H1 (cell line): ENCODE data around the gene NEURL1. TPM values are rescaled to one million over a fixed set of nuclear protein-coding genes. Genes with fewer than 3 reads are reported as not detected.

Experiments
- CTCF ChIA-PET: fragments of 300-600 bp; sonication (Branson Sonifier 250); formaldehyde crosslinking; loops from one replicate; lab custom pipeline; 2021; ENCODE audit not compliant: partially characterized antibody; lab: Charles Lee
- POLR2A ChIA-PET: fragments of 300-600 bp; sonication (Branson Sonifier 250); formaldehyde crosslinking; loops from one replicate; lab custom pipeline; 2021; ENCODE audit warnings: inconsistent platforms; ENCODE audit not compliant: partially characterized antibody; lab: Charles Lee
- DNase-seq, 2 experiments: peaks; one replicate each; pipeline versions ENCODE4 v3.0.0 to v3.0.0-alpha.2; 2010 to 2022; ENCODE audit warnings: low spot score in 2 of 2, low read depth in 1 of 2, mixed read lengths in 1 of 2
- FAIRE-seq: peaks from 2 replicates; lab custom pipeline; 2011; peaks lifted over from hg19 to GRCh38; lab: Jason Lieb, UNC
- H2AFZ ChIP-seq: 2 replicates; pipeline ENCODE4 v1.8.1; 2012; ENCODE audit warnings: low read length, inconsistent platforms
- H2AK5ac ChIP-seq: 2 replicates; pipeline ENCODE4 v1.6.1; 2013; ENCODE audit warnings: low read depth, low read length
- H2BK120ac ChIP-seq: replicated peaks from 2 replicates; pipeline ENCODE3; 2013; ENCODE audit warnings: low read depth, low read length, inconsistent platforms
- H2BK12ac ChIP-seq: 2 replicates; pipeline ENCODE4 v1.6.1; 2013; ENCODE audit warnings: low read depth, low read length
- H2BK15ac ChIP-seq: 2 replicates; pipeline ENCODE4 v1.6.1; 2013; ENCODE audit warnings: low read length
- H2BK20ac ChIP-seq: 2 replicates; pipeline ENCODE4 v1.6.1; 2013; ENCODE audit warnings: low read length
- H2BK5ac ChIP-seq: 2 replicates; pipeline ENCODE4 v1.6.1; 2013; ENCODE audit warnings: low read depth, low read length
- H3K14ac ChIP-seq: 2 replicates; pipeline ENCODE4 v1.6.1; 2013; ENCODE audit warnings: inconsistent platforms; ENCODE audit not compliant: insufficient read length
- H3K18ac ChIP-seq: 2 replicates; pipeline ENCODE4 v1.6.1; 2013; ENCODE audit warnings: low read length; ENCODE audit errors: extremely low read depth
- H3K23ac ChIP-seq: 2 replicates; pipeline ENCODE4 v1.6.1; 2013; ENCODE audit warnings: inconsistent platforms; ENCODE audit not compliant: insufficient read length
- H3K23me2 ChIP-seq: 2 replicates; pipeline ENCODE4 v1.6.1; 2013; ENCODE audit warnings: low read depth, low read length
- H3K27ac ChIP-seq: 2 replicates; pipeline ENCODE4 v1.6.1; 2011; ENCODE audit warnings: low read depth, low read length, inconsistent platforms
- H3K27me3 ChIP-seq, 4 experiments: replicated peaks in 1 of 4; 1 replicate in 1 of 4; 2 replicates in 3 of 4; pipeline versions ENCODE4 v1.6.1 to v1.8.1; 2011 to 2013; ENCODE audit warnings: low read length in 3 of 4, mild to moderate bottlenecking in 3 of 4, inconsistent platforms in 2 of 4, mixed read lengths in 2 of 4, moderate library complexity in 1 of 4; ENCODE audit not compliant: control insufficient read depth in 3 of 4, insufficient read depth in 3 of 4; ENCODE audit errors: extremely low read depth in 1 of 4
- H3K36me3 ChIP-seq, 4 experiments: 2 replicates each; pipeline versions ENCODE4 v1.6.1 to v1.8.1; 2011 to 2013; ENCODE audit warnings: mild to moderate bottlenecking in 4 of 4, low read length in 3 of 4, moderate library complexity in 2 of 4, control low read depth in 1 of 4, inconsistent platforms in 1 of 4; ENCODE audit not compliant: insufficient read depth in 4 of 4, control insufficient read depth in 2 of 4
- H3K4ac ChIP-seq: replicated peaks from 2 replicates; pipeline ENCODE3; 2013; ENCODE audit warnings: low read length, low read depth, mixed read lengths, inconsistent platforms; ENCODE audit not compliant: insufficient read length
- H3K4me1 ChIP-seq, 4 experiments: replicated peaks in 1 of 4; 1 replicate in 1 of 4; 2 replicates in 3 of 4; pipeline versions ENCODE4 v1.6.1 to v1.8.1; 2011 to 2013; ENCODE audit warnings: low read length in 3 of 4, inconsistent platforms in 2 of 4, mixed read lengths in 1 of 4; ENCODE audit not compliant: insufficient read depth in 4 of 4, control insufficient read depth in 3 of 4
- H3K4me2 ChIP-seq, 2 experiments: 2 replicates each; pipeline versions ENCODE4 v1.6.1 to v1.8.1; 2011 to 2013; ENCODE audit warnings: low read depth in 2 of 2, low read length in 2 of 2, control low read depth in 1 of 2, inconsistent platforms in 1 of 2, mild to moderate bottlenecking in 1 of 2; ENCODE audit not compliant: insufficient read depth in 1 of 2
- H3K4me3 ChIP-seq, 4 experiments: fragments of 200-600, 300-600 bp in 1 of 4; sonication (generic), shearing (Covaris generic), sonication (Bioruptor Twin) in 1 of 4; 2 replicates each; pipeline versions ENCODE4 v1.5.1 to v1.8.1; 2011 to 2016; ENCODE audit warnings: low read length in 4 of 4, low read depth in 3 of 4, control low read depth in 2 of 4, inconsistent platforms in 2 of 4, mild to moderate bottlenecking in 2 of 4, mixed read lengths in 1 of 4, moderate library complexity in 1 of 4; ENCODE audit not compliant: insufficient read depth in 2 of 4; ENCODE audit errors: extremely low read depth in 1 of 4
- H3K56ac ChIP-seq: replicated peaks from 2 replicates; pipeline ENCODE3; 2013; ENCODE audit warnings: low read depth, mild to moderate bottlenecking, mixed read lengths, low read length, inconsistent platforms; ENCODE audit not compliant: insufficient read length
- H3K79me1 ChIP-seq: 2 replicates; pipeline ENCODE4 v1.6.1; 2013; ENCODE audit warnings: low read depth, low read length, control low read depth
- H3K79me2 ChIP-seq, 2 experiments: 2 replicates each; pipeline versions ENCODE4 v1.6.1 to v1.8.1; 2012 to 2013; ENCODE audit warnings: low read length in 2 of 2, mild to moderate bottlenecking in 2 of 2, inconsistent platforms in 1 of 2; ENCODE audit not compliant: insufficient read depth in 2 of 2, control insufficient read depth in 1 of 2
- H3K9ac ChIP-seq, 4 experiments: replicated peaks in 1 of 4; 1 replicate in 1 of 4; 2 replicates in 3 of 4; pipeline versions ENCODE4 v1.6.1 to v1.8.1; 2011 to 2013; ENCODE audit warnings: low read depth in 3 of 4, low read length in 3 of 4, control low read depth in 2 of 4, mild to moderate bottlenecking in 2 of 4, moderate library complexity in 2 of 4, inconsistent platforms in 1 of 4; ENCODE audit errors: extremely low read depth in 1 of 4
- H3K9me3 ChIP-seq, 2 experiments: 2 replicates each; pipeline versions ENCODE4 v1.6.1 to v1.8.1; 2012 to 2013; ENCODE audit warnings: mild to moderate bottlenecking in 2 of 2, moderate library complexity in 2 of 2, control low read depth in 1 of 2, inconsistent platforms in 1 of 2, low read depth in 1 of 2, low read length in 1 of 2, mixed read lengths in 1 of 2; ENCODE audit not compliant: insufficient read depth in 2 of 2
- H4K20me1 ChIP-seq, 2 experiments: replicated peaks in 1 of 2; 2 replicates each; pipeline versions ENCODE3 to v1.8.1; 2011 to 2013; ENCODE audit warnings: inconsistent platforms in 2 of 2, low read length in 2 of 2, mild to moderate bottlenecking in 1 of 2; ENCODE audit not compliant: insufficient read depth in 2 of 2, control insufficient read depth in 1 of 2
- H4K5ac ChIP-seq: 2 replicates; pipeline ENCODE4 v1.6.1; 2013; ENCODE audit warnings: low read length, low read depth, mixed read lengths, inconsistent platforms; ENCODE audit not compliant: insufficient read length
- H4K8ac ChIP-seq: 2 replicates; pipeline ENCODE4 v1.8.0; 2013; ENCODE audit warnings: mild to moderate bottlenecking, moderate library complexity, low read length, inconsistent platforms; ENCODE audit not compliant: insufficient read depth; ENCODE audit errors: extremely low read depth
- H4K91ac ChIP-seq: replicated peaks from 2 replicates; pipeline ENCODE3; 2013; ENCODE audit warnings: low read length, mixed read lengths, inconsistent platforms; ENCODE audit not compliant: insufficient read length
- CBX8 ChIP-seq: fragments of 300-800, 300-1000 bp; sonication (generic); IDR thresholded peaks from 2 replicates; pipeline ENCODE4 v1.7.1; 2016; ENCODE audit warnings: low read depth, low read length, borderline replicate concordance
- CHD2 ChIP-seq: IDR thresholded peaks from 2 replicates; pipeline ENCODE4 v1.6.1; 2012; ENCODE audit warnings: low read length, improper control_type of control experiment
- CTCF ChIP-seq, 3 experiments: IDR thresholded peaks; 1 replicate in 2 of 3; 2 replicates in 1 of 3; pipeline versions ENCODE4 v1.5.1 to v1.6.1; 2011; ENCODE audit warnings: low read length in 3 of 3, mild to moderate bottlenecking in 3 of 3, inconsistent platforms in 2 of 3, low read depth in 1 of 3, moderate library complexity in 1 of 3; ENCODE audit not compliant: insufficient read depth in 1 of 3; ENCODE audit errors: control extremely low read depth in 1 of 3
- RNF2 ChIP-seq: fragments of 200-900, 300-1000 bp; sonication (generic); IDR thresholded peaks from 2 replicates; pipeline ENCODE4 v1.7.1; 2016; ENCODE audit warnings: borderline replicate concordance, low read depth, mild to moderate bottlenecking, antibody characterized with exemption, low read length; ENCODE audit not compliant: poor library complexity, severe bottlenecking; ENCODE audit errors: missing control alignments
- SIX5 ChIP-seq: IDR thresholded peaks from 2 replicates; pipeline ENCODE4 v1.6.1; 2011; ENCODE audit warnings: mild to moderate bottlenecking, low read depth, low read length
- WGBS, 2 experiments: shearing (Covaris generic) in 1 of 2; methylation state at CpG; one replicate each; pipeline versions ENCODE4 v1.1.6 to v1.1.7; 2013 to 2015; ENCODE audit warnings: low lambda C conversion rate in 2 of 2, mixed read lengths in 2 of 2, inconsistent platforms in 1 of 2, low coverage in 1 of 2, missing lambda C conversion rate in 1 of 2; ENCODE audit not compliant: insufficient replicate concordance in 2 of 2, insufficient coverage in 1 of 2, insufficient read length in 1 of 2; ENCODE audit errors: extremely low coverage in 1 of 2, missing lambda C conversion rate in 1 of 2; 5-methylcytosine and 5-hydroxymethylcytosine counted together
- polyA plus RNA-seq, 7 experiments: library from polyadenylated mRNA; depleted of rRNA in 3 of 7; stranded (reverse) in 5 of 7; unstranded in 2 of 7; fragments of >200 nt in 5 of 7; fragments of 200-250 nt in 2 of 7; gene quantifications; 1 replicate in 5 of 7; 2 replicates in 1 of 7; 4 replicates in 1 of 7; pipeline versions ENCODE4 v1.2.1 to v1.2.3, GENCODE V29; 2011 to 2013; ENCODE audit warnings: missing spikeins in 2 of 7, mixed read lengths in 2 of 7
- total RNA-seq: library from RNA; stranded (reverse); fragmentation: NEBNext Ultra II Directional; extraction: Animal tissue kit (Norgen Biotek cat#: 25700); gene quantifications from 2 replicates; pipeline ENCODE4 v1.2.1, GENCODE V29; 2021

The NEURL1 gene
- total and polyA plus RNA-seq, 2 of the 8 experiments (the other 6 are each of a cell fraction or from before 2014, with no cell fraction given), result 0.54 to 0.58 TPM

DNA sequence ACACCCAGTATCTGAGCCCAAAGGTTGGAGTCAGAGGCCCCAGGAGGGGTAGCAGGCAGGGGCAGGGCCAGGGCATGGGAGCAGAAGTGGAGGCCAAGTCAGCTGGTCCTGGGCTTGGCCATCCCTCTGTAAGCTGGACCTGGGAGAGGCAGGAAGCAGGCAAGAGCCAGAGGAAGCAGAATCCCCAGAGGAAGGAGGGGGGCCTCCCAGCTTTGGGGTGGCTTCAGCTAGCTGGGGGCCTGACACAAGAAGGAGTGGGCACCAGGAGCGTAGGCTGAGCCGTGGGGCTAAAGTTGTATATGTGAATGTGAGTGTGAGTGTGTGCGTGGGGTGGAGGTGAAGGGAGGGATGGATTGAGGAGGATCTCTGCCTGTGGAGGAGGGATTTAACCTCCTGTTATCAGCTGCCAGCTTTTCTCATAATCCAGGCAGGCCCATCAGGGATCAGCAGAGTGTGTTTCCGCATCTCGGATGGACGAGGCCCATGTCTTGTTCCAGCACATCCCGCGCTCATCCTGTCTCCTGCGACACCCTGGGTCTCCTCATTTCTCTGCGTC lies 54.0 kb downstream of the NEURL1 start:
- Histone ChIP-seq H3K23ac (no peak overlapping the region), H3K4ac (no peak overlapping the region), H3K36me3 (no peaks in the 10 kb centered on the region), H4K8ac (peak overlapping the region; percentile 58; the same call in 1 of the 2 replicates), H2BK20ac (no peak overlapping the region), H3K79me2 (no peaks in the 10 kb centered on the region), H3K14ac (no peak overlapping the region), H2BK12ac (no peak overlapping the region), H2BK15ac (0 out of 2 replicates have a peak overlapping the region, but pooled peaks have one; percentile 31), H2AK5ac (no peak overlapping the region), H2BK5ac (0 out of 2 replicates have a peak overlapping the region, but pooled peaks have one; percentile 5), H3K56ac (no peak overlapping the region), H3K4me3 (no peak overlapping the region), H3K79me1 (no peaks in the 10 kb centered on the region), H4K91ac (peak overlapping the region; percentile 23), H3K27ac (no peak overlapping the region), H2BK120ac (no peak overlapping the region), H3K4me2 (no peak overlapping the region), H3K23me2 (no peaks in the 10 kb centered on the region; the same call in 1 of the 2 replicates), H4K5ac (no peak overlapping the region), H4K20me1 (no peaks in the 10 kb centered on the region), H3K9ac (no peak overlapping the region)
- ChIA-PET POLR2A (interaction anchor here (0.9 kb wide), 1 partner anchor 70 kb away, joined by 3 read pairs; no protein-coding TSS in a partner anchor), CTCF (interaction anchor here (0.6 to 6.4 kb wide), 14 partner anchors 8 to 338 kb away, joined by 3 to 64 read pairs (median 3); no protein-coding TSS in a partner anchor)
- whole genome bisulfite sequencing, 2 experiments, result 92 to 100% methylated on average over 1 to 10 of the region's 10 CpGs
- FAIRE-seq, result no peak
- no peak for TF ChIP-seq SIX5
- TF ChIP-seq CHD2, result no peak
- no peak for TF ChIP-seq CTCF (IDR thresholded peaks at IDR 0.05; ENCODE audit: control extremely low read depth in 1 of 3, insufficient read depth in 1 of 3, low read depth in 1 of 3, low read length in 3 of 3)
- TF ChIP-seq CBX8, result no peak
- TF ChIP-seq RNF2, result no peak
- TF ChIP-seq, all 59 proteins: peak for 0
- Histone ChIP-seq H3K27me3 (no peaks in the 10 kb centered on the region), H3K4me1 (peaks cover 1 to 7% (median 3%) of the 10 kb centered on the region in 4 experiments; a peak in 5 of 7 replicates), H2AFZ (no peak overlapping the region), H3K18ac (no peak overlapping the region), H3K9me3 (no peaks in the 10 kb centered on the region)
- DNase-seq, result no peak
